ENCODE results near the gene C19orf44. TPM values are rescaled to one million over a fixed set of nuclear protein-coding genes. Genes with fewer than 3 reads are reported as not detected.
A peak's percentile ranks its signal among the peaks of the same experiment; 100 is the strongest.
"Not testable (repeated sequence)": the region's sequence is repeated elsewhere in the genome, so short reads cannot be mapped to it uniquely, and the experiment has no call there.

Gene C19orf44
- total RNA-seq, 3 donors from 2014 or later = 5.9 to 11.1 (median 6.4) TPM

GRCh38 chr19:16509141-16510061 lies 13.2 kb downstream of the C19orf44 start:
- peak in 1 of 2 donors; percentile 90 for DNase-seq (ENCODE audit: low spot score in 2 of 2)
- intact Hi-C loops (cut with DNase I; ENCODE audit: low total_unique reads) = loop anchor here (5.0 kb wide), 1 partner anchor 343 kb away; no protein-coding TSS in a partner anchor

GRCh38 chr19:16512611-16513010 lies 16.4 kb downstream of the C19orf44 start:
- DNase-seq (ENCODE audit: low spot score in 2 of 2); H3K4me3 ChIP-seq; H3K27ac ChIP-seq; H3K4me1 ChIP-seq; H3K27me3 ChIP-seq; H3K36me3 ChIP-seq; intact Hi-C loops (cut with DNase I; ENCODE audit: low total_unique reads); H3K9me3 ChIP-seq: not testable (repeated sequence)

More at GRCh38 chr19:16509141-16510061, 13.2 kb downstream of the C19orf44 start:
- Histone ChIP-seq H3K9me3 (no peaks in the 10 kb centered on the region), H3K4me3 (peak overlapping the region in 2 of 3 donors; percentile 29 to 53), H3K36me3 (no peaks in the 10 kb centered on the region), H3K27ac (peak overlapping the region; percentile 80 to 89), H3K4me1 (no peaks in the 10 kb centered on the region), H3K27me3 (no peaks in the 10 kb centered on the region)
- TF ChIP-seq POLR2A (IDR thresholded peaks at IDR 0.05) (no peak), POLR2AphosphoS5 (IDR thresholded peaks at IDR 0.05) (peak in 1 of 3 donors; percentile 56)

- Histone ChIP-seq H3K36me3 (no peaks in the 10 kb centered on the region), H3K4me1 (no peaks in the 10 kb centered on the region), H3K27ac (no peak overlapping the region), H3K27me3 (no peaks in the 10 kb centered on the region), H3K4me3 (no peak overlapping the region), H3K9me3 (no peaks in the 10 kb centered on the region)
- no peak for DNase-seq (ENCODE audit: low spot score in 2 of 2)
- intact Hi-C loops (cut with DNase I; ENCODE audit: low total_unique reads) = no loop called here
- TF ChIP-seq POLR2AphosphoS5 (IDR thresholded peaks at IDR 0.05) = no peak
- no peak for TF ChIP-seq CTCF (IDR thresholded peaks at IDR 0.05)
- no peak for TF ChIP-seq POLR2A (IDR thresholded peaks at IDR 0.05)
Observed at GRCh38 chr19:16514383-16515019, 18.3 kb downstream of the C19orf44 start.

GRCh38 chr19:16516381-16516780 lies 20.2 kb downstream of the C19orf44 start:
- intact Hi-C loops (cut with DNase I; ENCODE audit: low total_unique reads) = no loop called here
- Histone ChIP-seq H3K27ac (no peak overlapping the region), H3K9me3 (no peaks in the 10 kb centered on the region), H3K36me3 (no peaks in the 10 kb centered on the region), H3K4me1 (no peaks in the 10 kb centered on the region), H3K4me3 (no peak overlapping the region), H3K27me3 (no peaks in the 10 kb centered on the region)
- no peak for DNase-seq (ENCODE audit: low spot score in 2 of 2)
- no peak for TF ChIP-seq POLR2A (IDR thresholded peaks at IDR 0.05)
- no peak for TF ChIP-seq POLR2AphosphoS5 (IDR thresholded peaks at IDR 0.05)
- no peak for TF ChIP-seq CTCF (IDR thresholded peaks at IDR 0.05)

- no peak overlapping the region for H3K4me3 ChIP-seq
- H3K36me3 ChIP-seq = no peaks in the 10 kb centered on the region
- DNase-seq (ENCODE audit: low spot score in 2 of 2) = no peak
- H3K9me3 ChIP-seq = no peaks in the 10 kb centered on the region
- H3K4me1 ChIP-seq = no peaks in the 10 kb centered on the region
- H3K27me3 ChIP-seq = no peaks in the 10 kb centered on the region
- TF ChIP-seq CTCF (IDR thresholded peaks at IDR 0.05) (no peak), POLR2A (IDR thresholded peaks at IDR 0.05) (no peak), POLR2AphosphoS5 (IDR thresholded peaks at IDR 0.05) (no peak)
- intact Hi-C loops (cut with DNase I; ENCODE audit: low total_unique reads) = no loop called here
- H3K27ac ChIP-seq = no peak overlapping the region
Observed at GRCh38 chr19:16516923-16517610, 20.9 kb downstream of the C19orf44 start.

Data from breast epithelium (tissue), 4 donors.